NCI-H82 treated with DMSO at 0.1 percent for 48 hours (cell line): ENCODE measurements around the gene PALLD.
"Not testable (repeated sequence)": the region's sequence is repeated elsewhere in the genome, so short reads cannot be mapped to it uniquely, and the experiment has no call there.

Source experiments
- DNase-seq: peaks from one replicate; lab custom pipeline; 2025; ENCODE audit not compliant: unreplicated experiment; lab: John Stamatoyannopoulos, UW

PALLD gene

GRCh38 chr4:168724243-168724642, 227.4 kb downstream of the PALLD start:
- no peak for DNase-seq

- no peak for DNase-seq
Measured at GRCh38 chr4:168724686-168725411, 228.0 kb downstream of the PALLD start.

- DNase-seq = no peak
Measured at GRCh38 chr4:168725930-168726329, 229.1 kb downstream of the PALLD start.

- not testable (repeated sequence) for DNase-seq
Measured at GRCh38 chr4:168727181-168727580, 230.3 kb downstream of the PALLD start.

- DNase-seq = no peak
Measured at GRCh38 chr4:168731006-168731636, 234.3 kb downstream of the PALLD start.

- DNase-seq = no peak
Measured at GRCh38 chr4:168731706-168732414, 235.0 kb downstream of the PALLD start.

- DNase-seq = no peak
Measured at GRCh38 chr4:168732714-168733113, 235.9 kb downstream of the PALLD start.

- DNase-seq = no peak
Measured at GRCh38 chr4:168734703-168735678, 238.1 kb downstream of the PALLD start.

GRCh38 chr4:168735735-168736134, 238.9 kb downstream of the PALLD start:
- no peak for DNase-seq

GRCh38 chr4:168736860-168737805, 240.3 kb downstream of the PALLD start:
- no peak for DNase-seq

- no peak for DNase-seq
Measured at GRCh38 chr4:168737806-168738172, 240.9 kb downstream of the PALLD start.

GRCh38 chr4:168739886-168740285, 243.0 kb downstream of the PALLD start:
- no peak for DNase-seq

- DNase-seq = no peak
Measured at GRCh38 chr4:168740691-168741090, 243.8 kb downstream of the PALLD start.

GRCh38 chr4:168741281-168742173, 244.7 kb downstream of the PALLD start:
- no peak for DNase-seq

GRCh38 chr4:168743131-168743530, 246.3 kb downstream of the PALLD start:
- no peak for DNase-seq

GRCh38 chr4:168743601-168744000, 246.7 kb downstream of the PALLD start:
- DNase-seq = no peak

GRCh38 chr4:168744021-168744420, 247.2 kb downstream of the PALLD start:
- no peak for DNase-seq

GRCh38 chr4:168748807-168749206, 252.0 kb downstream of the PALLD start:
- no peak for DNase-seq
